T1000 (cell line): ENCODE results near the gene NUDT8.
"Not testable (repeated sequence)": the region's sequence is repeated elsewhere in the genome, so short reads cannot be mapped to it uniquely, and the experiment has no call there.

Source experiments
- DNase-seq: peaks from one replicate; lab custom pipeline; 2025; ENCODE audit warnings: mixed read lengths; lab: John Stamatoyannopoulos, UW

NUDT8 gene

DNA sequence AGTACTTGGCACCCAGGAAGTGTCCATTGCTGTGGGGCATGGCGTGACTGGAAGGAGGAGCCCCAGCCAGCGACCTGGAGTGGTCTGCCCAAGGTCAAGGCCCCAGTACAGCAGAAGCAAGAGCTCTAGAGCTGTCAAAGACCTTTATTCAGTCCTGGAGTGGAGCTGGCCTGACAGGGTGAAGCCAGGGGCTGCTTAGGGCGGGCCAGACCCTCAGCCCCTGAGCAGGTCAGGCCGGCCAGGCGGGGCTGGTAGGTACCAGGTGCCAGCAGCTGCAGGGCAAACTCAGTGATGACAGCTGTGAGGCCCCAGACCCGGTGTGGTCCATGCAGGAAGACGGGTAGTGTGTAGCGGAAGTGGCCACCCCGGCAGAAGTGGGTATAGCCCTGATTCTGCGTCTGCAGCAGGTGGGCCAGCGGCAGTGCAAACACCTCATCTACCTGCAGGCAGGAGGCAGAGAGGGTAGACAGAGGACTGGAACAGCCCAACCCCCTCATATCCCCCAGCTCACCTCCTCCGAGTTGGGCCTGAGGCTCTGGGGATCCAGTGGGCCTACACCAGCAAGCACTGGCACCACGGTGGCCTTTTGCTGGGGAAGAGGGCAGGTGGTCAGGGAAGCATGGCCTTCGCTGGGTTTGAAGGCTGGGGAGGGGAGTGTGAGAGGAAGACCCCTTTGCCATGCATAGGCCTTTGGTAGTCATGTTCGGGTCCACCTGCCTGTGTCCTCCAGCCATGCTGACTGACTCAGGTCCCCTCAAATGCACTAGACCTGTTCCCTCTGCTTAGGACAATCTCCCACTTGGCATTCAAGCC, 1.7 kb downstream of the NUDT8 start:
- no peak for DNase-seq

- no peak for DNase-seq
Observed at GRCh38 chr11:67627441-67627811, 2.3 kb downstream of the NUDT8 start.

- DNase-seq, result no peak
Observed at GRCh38 chr11:67626970-67627369, 2.8 kb downstream of the NUDT8 start.

DNA sequence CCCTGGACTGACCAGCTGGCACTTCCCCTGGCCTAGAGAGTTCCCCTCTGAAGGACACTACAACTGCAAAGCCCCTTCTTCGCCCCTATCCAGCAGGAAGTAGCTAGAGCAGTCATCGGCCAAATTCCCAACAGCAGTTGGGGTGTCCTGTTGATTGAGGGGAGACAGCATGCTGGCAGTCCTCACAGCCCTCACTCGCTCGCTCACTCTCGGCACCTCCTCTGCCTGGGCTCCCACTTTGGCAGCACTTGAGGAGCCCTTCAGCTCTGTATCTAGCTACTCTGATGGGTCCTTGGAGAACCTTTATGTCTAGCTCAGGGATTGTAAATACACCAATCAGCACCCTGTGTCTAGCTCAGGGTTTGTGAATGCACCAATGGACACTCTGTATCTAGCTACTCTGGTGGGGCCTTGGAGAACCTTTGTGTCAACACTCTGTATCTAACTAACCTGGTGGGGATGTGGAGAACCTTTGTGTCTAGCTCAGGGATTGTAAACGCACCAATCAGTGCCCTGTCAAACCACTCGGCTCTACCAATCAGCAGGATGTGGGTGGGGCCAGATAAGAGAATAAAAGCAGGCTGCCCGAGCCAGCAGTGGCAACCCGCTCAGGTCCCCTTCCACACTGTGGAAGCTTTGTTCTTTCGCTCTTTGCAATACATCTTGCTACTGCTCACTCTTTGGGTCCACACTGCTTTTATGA, 3.5 kb downstream of the NUDT8 start:
- DNase-seq, result not testable (repeated sequence)

DNA sequence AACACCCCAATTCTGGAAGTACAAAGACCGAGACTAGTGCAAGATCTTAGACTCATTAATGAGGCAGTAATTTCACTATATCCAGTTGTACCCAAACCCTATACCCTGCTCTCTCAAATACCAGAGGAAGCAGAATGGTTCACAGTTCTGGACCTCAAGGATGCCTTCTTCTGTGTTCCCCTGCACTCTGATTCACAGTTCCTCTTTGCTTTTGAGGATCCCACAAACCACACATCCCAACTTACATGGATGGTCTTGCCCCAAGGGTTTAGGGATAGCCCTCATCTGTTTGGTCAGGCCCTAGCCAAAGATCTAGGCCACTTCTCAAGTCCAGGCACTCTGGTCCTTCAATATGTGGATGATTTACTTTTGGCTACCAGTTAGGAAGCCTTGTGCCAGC, 5.9 kb downstream of the NUDT8 start:
- DNase-seq, result not testable (repeated sequence)

DNA sequence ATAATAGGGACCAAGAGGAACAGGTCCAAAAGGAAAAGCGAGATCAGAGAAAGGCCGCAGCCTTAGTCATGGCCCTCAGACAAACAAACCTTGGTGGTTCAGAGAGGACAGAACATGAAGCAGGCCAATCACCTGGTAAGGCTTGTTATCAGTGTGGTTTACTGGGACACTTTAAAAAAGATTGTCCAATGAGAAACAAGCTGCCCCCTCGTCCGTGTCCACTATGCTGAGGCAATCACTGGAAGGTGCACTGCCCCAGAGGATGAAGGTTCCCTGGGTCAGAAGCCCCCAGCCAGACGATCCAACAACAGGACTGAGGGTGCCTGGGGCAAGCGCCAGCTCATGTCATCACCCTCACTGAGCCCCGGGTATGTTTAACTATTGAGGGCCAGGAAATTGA, 6.8 kb downstream of the NUDT8 start:
- not testable (repeated sequence) for DNase-seq

GRCh38 chr11:67621928-67622327, 7.8 kb downstream of the NUDT8 start:
- DNase-seq, result not testable (repeated sequence)

GRCh38 chr11:67620621-67621020, 9.1 kb downstream of the NUDT8 start:
- not testable (repeated sequence) for DNase-seq

- DNase-seq, result not testable (repeated sequence)
Observed at GRCh38 chr11:67619683-67620618, 9.8 kb downstream of the NUDT8 start.

GRCh38 chr11:67618901-67619659, 10.7 kb downstream of the NUDT8 start:
- DNase-seq, result not testable (repeated sequence)

- no peak for DNase-seq
Observed at GRCh38 chr11:67617243-67617953, 12.3 kb downstream of the NUDT8 start.

- DNase-seq, result no peak
Observed at GRCh38 chr11:67616431-67617242, 13.1 kb downstream of the NUDT8 start.

- no peak for DNase-seq
Observed at GRCh38 chr11:67615728-67616430, 13.9 kb downstream of the NUDT8 start.

DNA sequence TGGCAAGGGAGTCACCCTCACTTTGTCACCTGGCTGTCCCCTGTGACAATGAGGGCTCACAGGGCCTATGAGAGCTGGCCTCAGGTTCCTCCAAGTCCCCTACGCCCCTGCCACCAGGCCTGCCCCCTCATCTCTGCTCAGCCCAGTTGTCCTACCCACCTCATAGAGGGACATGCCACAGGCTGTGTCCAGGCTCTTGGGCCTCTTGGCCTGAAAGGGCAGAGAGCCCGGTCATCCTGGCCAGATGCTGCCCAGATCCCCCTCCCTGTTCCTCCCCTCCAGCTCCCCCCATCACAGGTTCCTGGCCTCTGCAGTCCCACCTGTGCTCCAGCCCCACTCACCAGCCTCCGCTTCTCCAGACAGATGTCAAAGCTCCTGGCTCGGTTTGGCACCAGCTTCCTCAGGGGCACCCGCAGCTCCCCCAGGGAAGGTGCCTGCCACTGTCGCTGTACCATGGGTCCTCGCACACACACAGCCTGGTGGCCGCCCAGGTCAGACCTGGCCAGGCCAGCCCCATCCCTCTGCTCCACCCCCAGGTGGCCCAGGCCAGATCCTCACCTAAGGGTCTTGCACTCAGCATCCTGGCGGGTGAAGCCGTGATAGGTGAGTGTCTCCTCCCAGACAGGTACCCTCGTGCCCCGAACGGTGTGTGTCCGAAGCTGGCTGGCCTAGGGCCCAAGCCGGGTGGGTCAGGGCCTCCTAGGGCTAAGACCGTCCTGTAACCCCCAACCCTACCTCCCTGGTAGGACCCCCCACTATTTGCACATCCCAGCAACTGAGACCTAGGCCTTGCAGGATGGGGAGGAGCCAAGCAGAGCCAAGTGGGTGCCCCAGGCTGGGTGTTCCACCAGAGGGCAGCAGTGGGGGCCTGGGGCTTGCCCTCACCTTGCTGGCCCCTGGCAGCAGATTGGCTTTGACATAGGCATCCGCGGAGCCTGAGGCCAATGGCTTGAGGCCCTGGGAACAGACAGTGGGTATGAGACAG, 14.7 kb downstream of the NUDT8 start:
- peak; percentile 8 for DNase-seq

GRCh38 chr11:67613960-67614715, 15.6 kb downstream of the NUDT8 start:
- DNase-seq, result no peak

DNA sequence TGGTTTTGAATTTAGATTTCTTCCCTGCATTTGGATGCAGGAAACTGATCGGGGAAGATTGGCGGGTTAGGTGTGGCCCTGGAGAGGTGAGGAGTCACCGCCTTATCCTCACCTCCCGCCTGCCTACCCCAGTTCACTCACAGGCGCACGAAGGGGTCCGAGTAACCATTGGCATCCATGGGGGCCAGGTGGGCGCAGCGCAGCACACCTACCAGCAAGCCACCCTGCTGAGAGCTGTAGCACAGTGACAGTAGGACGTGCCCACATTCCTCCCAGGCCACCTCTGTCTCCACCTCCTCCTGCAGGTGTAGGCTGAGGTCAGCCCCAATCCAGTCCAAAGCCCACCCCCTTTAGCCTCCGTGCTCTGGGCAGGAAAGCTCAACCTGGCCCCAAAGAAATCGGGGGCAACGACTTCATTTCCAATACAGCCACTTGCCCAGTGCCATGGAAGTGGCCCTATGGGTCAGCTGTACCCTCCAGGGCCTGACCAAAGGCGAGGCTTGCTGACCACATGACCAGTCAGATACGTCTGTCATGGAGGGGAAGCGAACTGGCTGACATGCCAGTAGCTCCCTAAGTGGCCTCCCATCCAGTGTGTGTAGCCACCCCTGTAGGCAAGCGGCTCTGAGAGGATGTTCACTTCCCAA, 16.3 kb downstream of the NUDT8 start:
- no peak for DNase-seq

DNA sequence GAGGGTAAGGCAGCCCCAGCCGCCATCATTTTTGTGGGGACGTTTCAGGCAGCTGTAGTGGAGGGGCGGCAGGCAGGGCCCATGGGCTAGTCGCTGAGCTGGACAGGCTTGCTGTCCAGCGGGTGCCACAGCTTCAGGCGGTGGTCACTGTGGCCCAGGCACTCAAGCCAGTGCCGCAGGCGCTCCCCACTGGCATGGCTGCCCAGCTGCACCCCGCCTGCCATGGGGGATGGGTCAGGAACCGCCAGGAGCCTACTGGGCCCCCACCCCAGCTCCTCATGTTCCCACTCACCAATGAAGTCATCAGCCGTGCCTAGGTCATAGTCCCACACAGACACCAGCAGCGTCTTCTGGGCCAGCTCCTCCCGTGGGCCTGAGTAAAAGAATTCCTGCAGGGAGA, 17.0 kb downstream of the NUDT8 start:
- DNase-seq, result no peak
